Uterine smooth muscle cell (primary cell): ENCODE results near the gene C1QTNF4. TPM values are rescaled to one million over a fixed set of nuclear protein-coding genes. Genes with fewer than 3 reads are reported as not detected.

Experiments used
- total RNA-seq: library from RNA; depleted of rRNA; stranded (reverse); fragments of >200 nt; gene quantifications from 2 replicates; pipeline ENCODE4 v1.2.3, GENCODE V29; 2014

C1QTNF4 gene
- total RNA-seq = 0.11 and 0.25 TPM in 2 replicates

DNA sequence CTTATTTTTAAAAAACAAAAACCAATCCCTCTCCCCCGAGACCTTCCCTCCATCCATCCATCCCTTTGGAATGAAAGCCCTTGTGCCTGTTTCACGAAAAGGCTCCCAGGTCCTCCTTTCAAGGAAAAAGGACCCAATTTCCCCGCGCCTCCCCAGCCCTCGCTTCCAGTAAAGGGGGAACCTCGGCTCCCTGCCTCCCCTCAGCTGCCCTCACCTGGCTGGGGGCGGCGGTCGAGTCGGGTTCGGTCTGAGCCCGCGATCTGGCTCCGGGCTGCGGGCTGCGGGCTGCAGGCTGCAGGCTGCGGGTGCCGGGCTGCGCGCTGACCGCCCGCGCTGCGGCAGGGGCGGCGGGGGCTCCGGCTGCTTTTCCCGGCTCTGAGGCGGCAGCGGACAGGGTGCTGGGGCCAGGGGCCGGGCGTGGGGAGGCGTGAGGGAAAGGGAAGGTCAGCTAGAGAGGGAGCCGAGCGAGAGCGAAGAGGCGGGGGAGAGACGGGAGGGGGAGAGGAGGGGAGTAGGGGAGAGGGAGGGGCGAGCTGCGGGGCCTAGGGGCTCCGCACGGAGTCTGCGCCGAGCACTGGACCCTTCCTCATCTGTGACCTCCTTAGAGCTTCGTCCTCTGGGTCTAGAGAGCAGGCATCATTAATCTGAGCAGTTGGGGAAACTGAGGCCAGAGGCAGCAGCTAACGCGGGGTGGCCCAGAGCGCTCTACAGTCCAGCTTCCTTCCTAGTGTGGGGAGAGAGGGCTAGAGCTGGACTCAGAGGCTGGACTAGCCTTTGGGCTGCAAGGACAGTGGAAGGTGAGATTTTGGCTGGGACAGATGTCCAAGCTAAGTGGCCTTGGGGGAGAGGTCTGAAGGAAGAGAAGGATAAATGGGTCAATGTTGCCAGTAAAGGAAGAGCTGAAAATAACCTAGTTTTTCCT is at the start of gene C1QTNF4:
TSS of gene C1QTNF4 (minus strand) at position 478 of the 922 bp plus-strand sequence. CDS start 3,601 bp downstream, outside the sequence.

DNA sequence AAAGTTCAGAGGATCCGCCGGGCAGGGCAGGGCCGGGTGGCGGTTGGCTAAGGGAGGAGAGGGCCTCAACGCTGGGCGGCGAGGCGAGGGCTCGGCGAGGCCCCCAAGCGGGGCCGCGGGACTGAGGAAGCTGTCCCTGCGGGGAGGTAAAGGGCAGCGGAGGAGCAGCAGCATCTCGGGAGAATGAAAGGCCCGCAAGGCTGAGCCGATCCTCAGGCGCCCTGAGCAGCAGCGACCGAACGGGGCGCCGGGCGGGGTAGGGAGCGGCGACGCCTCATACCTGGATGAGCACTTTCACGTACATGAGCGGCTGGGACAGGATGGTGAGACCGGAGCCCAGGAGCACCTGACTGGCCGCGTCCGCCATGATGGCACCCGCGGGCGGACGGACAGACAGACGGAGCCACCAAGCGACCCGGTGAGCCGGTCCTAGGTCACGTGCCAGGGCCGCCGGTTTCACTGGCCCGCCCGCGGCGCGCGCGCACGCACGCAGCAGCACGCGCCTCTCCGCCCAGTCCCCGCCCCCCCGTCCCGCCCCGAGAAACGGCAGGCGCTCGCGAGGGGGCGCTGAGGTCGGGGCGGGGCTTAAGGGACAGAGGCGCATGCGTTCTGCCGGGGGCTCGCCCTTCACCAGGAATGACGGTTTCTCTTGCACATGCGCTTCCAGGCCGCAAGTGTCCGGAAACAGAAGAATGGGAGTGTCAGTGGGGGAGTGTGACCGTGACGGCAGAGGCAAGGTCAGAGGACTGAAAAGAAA is 48.1 kb upstream of the C1QTNF4 start, which contains the start of gene MTCH2:
TSS of gene MTCH2 (minus strand) at position 461 of the 757 bp plus-strand sequence. CDS start at position 367, 94 bp downstream.

DNA sequence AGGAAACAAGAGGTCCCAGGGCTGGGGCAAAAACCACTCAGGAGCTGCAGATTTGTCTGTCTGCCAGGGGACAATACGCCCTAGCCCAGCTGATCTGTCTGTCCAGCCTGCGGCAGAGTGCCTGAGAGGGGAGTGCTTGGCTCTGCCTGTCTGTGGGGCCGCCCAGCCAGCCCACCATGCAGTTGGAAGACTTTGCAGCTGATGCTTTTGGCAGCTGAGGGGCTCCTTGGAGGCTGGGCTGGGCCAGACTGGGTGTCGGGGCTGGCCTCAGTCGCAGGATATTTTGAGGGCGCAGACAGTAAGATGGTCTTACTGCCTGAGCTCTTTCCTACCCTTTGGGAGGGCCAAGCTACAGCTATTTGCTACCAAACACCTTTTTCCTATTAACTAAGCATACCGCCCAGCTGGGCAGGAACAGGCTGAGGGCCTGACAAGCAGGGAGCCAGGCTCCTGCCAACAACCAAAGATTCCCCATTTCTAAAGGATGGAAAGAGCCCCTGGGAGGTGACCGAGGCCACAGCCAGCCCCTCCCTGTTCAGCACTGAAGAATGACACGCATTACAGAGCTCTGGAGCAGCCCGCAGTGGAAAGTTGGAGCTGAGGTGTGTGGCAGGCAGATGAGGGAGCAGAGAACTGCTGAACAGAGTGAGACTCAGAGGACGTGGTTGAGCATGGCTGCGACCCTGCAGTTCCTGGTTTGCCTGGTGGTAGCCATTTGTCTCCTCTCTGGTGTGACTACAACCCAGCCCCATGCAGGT is 7.9 kb downstream of the C1QTNF4 start, which contains the start of gene FAM180B:
TSS of gene FAM180B (plus strand) at position 581 of the 758 bp plus-strand sequence. CDS start at position 672, 91 bp downstream.

DNA sequence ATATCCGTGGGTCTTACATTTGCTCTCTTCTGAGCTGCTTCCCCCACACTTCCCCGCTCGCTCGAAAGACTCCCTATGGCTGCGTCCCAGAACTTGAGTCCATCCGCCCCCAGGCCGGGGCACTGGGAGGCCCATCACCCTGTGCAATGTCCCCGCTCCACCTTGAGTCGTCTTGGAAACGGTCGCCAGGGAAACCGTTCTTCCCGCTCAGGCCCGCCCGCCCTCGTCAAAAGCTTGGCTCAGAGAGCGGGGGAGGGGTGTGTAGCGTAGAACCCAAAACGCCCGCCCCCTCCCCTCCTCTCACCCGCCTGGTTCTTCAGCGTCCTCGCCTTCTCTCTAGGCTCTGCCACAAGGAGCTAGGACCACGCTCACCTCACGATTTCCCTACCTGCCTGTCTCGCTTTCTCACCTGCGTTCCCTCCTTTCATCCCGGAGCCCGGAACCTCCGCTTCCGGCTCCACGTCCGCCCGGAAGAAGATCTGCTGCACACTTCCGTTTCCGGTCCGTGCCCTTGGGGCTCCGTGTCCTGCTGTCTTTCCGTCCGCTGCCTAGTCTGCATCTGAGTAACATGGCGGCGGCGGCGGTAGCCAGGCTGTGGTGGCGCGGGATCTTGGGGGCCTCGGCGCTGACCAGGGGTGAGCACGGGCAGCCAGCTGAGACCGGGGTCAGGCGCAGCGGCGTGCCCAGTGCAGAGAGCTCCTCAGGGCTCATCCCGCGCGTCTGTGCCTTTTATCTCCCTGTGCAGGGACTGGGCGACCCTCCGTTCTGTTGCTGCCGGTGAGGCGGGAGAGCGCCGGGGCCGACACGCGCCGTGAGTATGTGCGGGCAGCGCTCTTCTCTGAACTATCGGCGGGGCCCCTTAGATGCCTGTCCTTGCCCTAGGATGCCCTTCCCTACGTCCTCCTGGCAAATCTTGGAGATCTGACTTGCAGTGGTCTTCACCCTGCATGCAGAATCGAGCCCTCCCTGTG is 15.4 kb downstream of the C1QTNF4 start, which contains the start of the genes KBTBD4 and NDUFS3:
TSS of gene KBTBD4 (minus strand) at position 447 of the 971 bp plus-strand sequence. CDS start at position 428, 19 bp downstream.
TSS of gene NDUFS3 (plus strand) at position 551 of the 971 bp plus-strand sequence. CDS start at position 569, 18 bp downstream.

DNA sequence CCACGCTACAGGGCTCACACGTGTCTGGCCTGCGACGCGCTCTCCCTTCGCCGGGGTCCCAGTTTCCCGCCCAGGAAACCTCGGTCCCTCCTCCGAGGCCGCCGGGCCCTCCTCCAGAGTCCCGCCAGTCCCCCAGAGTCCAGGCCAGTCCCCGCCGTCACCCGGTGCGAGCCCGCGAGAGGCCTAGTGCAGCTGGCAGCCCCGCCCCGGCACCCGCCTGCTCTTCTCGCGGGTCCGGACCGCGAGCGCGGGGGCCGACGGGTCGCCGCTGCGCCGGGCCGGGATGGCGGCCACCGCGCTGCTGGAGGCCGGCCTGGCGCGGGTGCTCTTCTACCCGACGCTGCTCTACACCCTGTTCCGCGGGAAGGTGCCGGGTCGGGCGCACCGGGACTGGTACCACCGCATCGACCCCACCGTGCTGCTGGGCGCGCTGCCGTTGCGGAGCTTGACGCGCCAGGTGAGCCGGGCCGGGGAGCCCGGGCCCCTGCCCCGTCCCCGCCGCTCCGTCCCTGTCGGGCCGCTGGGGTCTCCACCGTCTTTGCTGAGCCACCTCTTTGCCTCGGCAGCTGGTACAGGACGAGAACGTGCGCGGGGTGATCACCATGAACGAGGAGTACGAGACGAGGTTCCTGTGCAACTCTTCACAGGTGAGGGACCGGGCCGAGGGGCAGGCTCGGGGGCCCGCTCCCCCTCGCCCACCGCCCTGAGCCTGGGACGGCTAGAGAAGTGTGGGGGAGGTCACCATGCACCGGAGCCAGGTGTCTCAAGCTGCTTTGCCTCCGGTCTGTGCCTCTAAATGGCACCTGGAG is 28.7 kb downstream of the C1QTNF4 start, which contains the start of gene PTPMT1:
TSS of gene PTPMT1 (plus strand) at position 260 of the 809 bp plus-strand sequence. CDS start at position 284, 24 bp downstream.

DNA sequence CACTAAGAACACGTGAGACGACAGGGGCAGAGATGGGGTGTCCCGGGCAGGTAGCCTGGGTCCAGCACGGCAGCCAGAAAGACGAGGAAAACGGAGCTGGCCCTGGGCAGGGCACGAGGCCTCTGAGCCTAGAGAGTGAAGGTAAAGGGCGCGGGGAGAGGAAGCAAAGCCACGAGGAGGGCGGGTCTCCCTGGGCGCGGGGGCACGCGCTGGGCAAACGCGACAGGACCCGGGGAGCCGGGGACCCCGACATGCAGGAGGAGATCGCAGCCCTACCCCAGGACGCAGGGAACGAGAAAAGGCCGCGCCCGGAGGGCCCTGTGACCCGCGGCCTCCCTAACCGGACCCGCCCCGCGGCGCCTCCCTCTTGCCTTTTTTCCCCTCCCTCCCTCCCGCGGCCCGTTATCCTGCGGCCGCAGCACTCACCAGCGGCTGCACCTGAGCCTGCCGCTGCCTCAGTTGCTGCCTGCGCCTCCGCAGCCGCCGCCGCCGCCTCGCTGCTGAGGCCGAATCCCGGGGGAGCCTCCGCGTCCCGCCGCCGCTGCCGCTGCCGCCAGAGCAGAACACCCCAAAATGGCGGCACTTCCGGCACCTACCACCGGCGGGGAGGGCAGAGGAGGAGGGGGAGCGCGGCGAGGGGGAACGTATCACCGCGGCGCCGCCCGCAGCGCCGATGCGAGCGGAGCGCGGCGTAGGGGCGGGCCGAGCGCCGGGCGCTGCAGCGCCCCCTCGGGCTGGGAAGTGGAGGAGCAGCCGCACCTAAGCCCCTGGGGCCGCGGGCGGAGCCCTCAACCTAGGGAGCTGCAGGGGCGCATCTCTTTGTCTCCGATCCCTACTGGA is 41.4 kb downstream of the C1QTNF4 start, which contains the start of gene CELF1:
TSS of gene CELF1 (minus strand) at position 567 of the 840 bp plus-strand sequence. CDS start 53,609 bp downstream, outside the sequence.

Other genes starting within 250 kb of the C1QTNF4 start
- not detected in 2 replicates for gene MYBPC3, start 241.7 kb downstream of the C1QTNF4 start, total RNA-seq
- not detected in 2 replicates for gene SPI1, start 215.9 kb downstream of the C1QTNF4 start, total RNA-seq
- 58.9 and 70.6 TPM in 2 replicates for gene SLC39A13, start 185.8 kb downstream of the C1QTNF4 start, total RNA-seq
- 149 and 340 TPM in 2 replicates for gene PSMC3, start 168.0 kb downstream of the C1QTNF4 start, total RNA-seq
- not detected in 2 replicates for gene RAPSN, start 145.3 kb downstream of the C1QTNF4 start, total RNA-seq
- gene CELF1, start 41.3 kb downstream of the C1QTNF4 start, total RNA-seq = 114 and 128 TPM in 2 replicates
- 93.0 and 109 TPM in 2 replicates for gene PTPMT1, start 28.8 kb downstream of the C1QTNF4 start, total RNA-seq
- gene KBTBD4, start 15.4 kb downstream of the C1QTNF4 start, total RNA-seq = 22.0 and 35.4 TPM in 2 replicates
- gene NDUFS3, start 15.3 kb downstream of the C1QTNF4 start, total RNA-seq = 86.0 and 97.2 TPM in 2 replicates
- gene FAM180B, start 7.7 kb downstream of the C1QTNF4 start, total RNA-seq = 0.12 TPM in 1 of 2 replicates, not detected in the other
- gene MTCH2, start 48.1 kb upstream of the C1QTNF4 start, total RNA-seq = 101 and 136 TPM in 2 replicates
- 0.66 and 1.00 TPM in 2 replicates for gene AGBL2, start 121.0 kb upstream of the C1QTNF4 start, total RNA-seq
- 88.4 and 97.6 TPM in 2 replicates for gene FNBP4, start 172.9 kb upstream of the C1QTNF4 start, total RNA-seq